Measurements from ENCODE around the gene ADD3.
"Not testable (repeated sequence)": the region's sequence is repeated elsewhere in the genome, so short reads cannot be mapped to it uniquely, and the experiment has no call there.

ADD3 gene

DNA sequence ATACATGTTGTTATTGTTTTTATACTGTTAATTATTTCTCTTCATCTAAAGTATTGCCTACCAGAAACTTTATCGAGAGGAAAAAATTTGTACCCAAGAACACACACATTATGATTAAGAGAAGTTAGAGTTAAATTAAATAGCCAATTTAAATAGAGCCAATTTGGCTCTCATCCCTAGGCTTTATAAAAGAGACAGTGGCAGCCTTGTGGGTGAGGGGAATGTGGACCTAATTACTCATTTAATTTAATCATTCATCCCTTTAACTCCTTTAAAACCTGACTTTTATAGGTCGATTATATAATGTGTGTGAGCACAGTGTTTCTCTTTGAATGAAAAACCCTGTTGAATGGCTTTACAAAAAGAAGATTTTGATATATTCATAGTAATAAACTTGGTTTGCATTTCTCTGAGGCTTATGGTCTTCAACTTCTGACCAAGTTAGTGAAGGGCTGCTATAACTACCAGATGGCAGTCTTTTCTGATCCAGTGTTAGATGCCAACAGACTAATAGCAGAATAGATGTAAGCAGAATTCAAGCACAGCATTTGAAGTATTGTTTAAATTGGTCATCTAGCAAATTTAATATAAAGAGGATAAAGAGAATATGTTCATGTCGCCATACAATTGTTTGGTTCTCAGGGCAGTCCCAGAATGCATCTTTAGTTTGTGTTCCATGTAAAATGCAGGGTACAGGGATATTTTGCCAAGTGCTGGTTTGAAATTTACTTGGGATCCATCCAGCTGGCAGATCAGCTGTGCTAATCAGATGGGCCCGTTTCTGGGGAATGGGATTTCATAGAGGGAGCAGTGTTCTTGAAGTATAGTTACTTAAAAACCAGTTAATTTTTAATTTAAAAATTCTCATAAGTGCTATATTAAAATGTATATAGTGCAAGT lies 25.3 kb downstream of the ADD3 start:
- no peak for DNase-seq (ENCODE audit: low spot score)

- no peak for DNase-seq (ENCODE audit: low spot score)
These were observed 26.0 kb downstream of the ADD3 start for GRCh38 chr10:110033701-110034235.

DNA sequence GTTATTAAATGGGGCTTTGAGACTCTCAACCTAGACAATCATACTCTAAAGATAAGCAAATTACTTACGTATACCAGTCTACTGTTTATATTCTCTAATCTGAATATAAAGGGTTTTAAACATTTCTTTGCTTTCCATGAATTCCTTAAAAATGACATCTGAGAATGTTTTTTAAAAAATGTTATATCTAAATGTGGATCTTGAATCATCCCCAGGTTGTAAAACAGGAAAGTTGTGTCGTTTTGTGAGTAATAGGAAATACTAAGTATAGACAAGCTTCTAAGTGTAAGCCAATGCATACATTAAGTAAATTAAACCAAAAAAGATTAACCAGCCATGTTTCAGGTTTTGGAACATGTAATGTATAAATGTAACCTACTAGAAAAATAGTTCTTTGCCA lies 26.8 kb downstream of the ADD3 start:
- DNase-seq (ENCODE audit: low spot score), result no peak

- DNase-seq (ENCODE audit: low spot score), result peak; percentile 46
These were observed 27.5 kb downstream of the ADD3 start for GRCh38 chr10:110035070-110035921.

GRCh38 chr10:110036640-110037039 lies 28.9 kb downstream of the ADD3 start:
- no peak for DNase-seq (ENCODE audit: low spot score)

- no peak for DNase-seq (ENCODE audit: low spot score)
These were observed 31.5 kb downstream of the ADD3 start for GRCh38 chr10:110039254-110039653.

DNA sequence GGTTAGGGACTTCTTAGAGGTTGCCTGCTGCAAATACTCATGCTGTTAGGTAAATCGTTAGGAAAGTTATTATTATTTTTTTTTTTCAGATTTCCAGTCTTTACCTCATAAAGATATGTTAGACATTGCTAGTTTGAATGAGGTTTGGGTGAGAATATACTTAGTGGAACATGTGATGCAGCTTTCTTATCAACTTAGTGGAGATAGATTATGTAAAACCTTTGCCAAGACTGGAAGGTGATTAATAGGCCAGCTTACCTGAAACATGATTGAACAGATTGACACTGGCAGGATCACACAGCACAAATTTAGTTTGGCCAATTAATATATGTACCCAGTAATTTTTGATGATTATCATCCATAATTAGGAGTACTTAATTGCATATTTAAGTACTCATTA lies 32.3 kb downstream of the ADD3 start:
- DNase-seq (ENCODE audit: low spot score), result no peak

GRCh38 chr10:110040767-110041478 lies 33.1 kb downstream of the ADD3 start:
- DNase-seq (ENCODE audit: low spot score), result no peak

DNA sequence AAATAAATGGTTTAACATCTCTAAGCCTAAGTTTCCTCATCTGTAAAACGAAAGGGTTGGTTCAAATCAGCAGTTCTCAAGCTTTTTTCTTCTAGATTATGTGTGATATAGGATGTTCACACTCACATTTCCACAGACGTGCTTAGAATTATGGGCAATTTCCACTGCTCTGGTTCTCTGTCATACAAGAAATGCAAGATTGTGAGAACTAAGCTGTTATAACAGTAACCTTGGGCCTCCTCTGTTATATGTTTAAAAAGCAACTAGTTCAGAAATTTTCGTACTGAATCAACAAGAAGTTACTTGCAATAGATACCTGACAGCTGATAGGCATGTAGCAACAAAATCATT lies 33.7 kb downstream of the ADD3 start:
- no peak for DNase-seq (ENCODE audit: low spot score)

- no peak for DNase-seq (ENCODE audit: low spot score)
These were observed 34.4 kb downstream of the ADD3 start for GRCh38 chr10:110042181-110042580.

GRCh38 chr10:110042891-110043290 lies 35.1 kb downstream of the ADD3 start:
- DNase-seq (ENCODE audit: low spot score), result no peak

DNA sequence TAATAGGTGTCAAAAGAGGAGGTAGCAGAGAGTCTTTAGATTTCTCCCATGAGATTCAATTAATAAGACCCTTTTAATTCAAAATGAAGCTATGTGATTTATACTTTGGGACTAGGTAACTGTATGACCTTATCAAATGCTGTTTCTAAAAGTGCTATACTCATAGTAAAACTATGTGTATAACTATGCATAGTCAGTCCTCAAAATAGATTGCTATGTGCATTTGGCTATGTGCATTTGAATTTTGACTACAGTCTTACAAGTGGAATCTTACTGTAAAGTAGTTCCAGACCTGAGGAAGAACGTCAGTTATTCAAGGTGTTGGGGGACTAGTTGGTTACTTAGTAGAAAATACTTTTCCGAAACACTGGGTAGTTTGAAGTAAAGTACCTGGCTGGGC lies 36.9 kb downstream of the ADD3 start:
- DNase-seq (ENCODE audit: low spot score), result no peak

DNA sequence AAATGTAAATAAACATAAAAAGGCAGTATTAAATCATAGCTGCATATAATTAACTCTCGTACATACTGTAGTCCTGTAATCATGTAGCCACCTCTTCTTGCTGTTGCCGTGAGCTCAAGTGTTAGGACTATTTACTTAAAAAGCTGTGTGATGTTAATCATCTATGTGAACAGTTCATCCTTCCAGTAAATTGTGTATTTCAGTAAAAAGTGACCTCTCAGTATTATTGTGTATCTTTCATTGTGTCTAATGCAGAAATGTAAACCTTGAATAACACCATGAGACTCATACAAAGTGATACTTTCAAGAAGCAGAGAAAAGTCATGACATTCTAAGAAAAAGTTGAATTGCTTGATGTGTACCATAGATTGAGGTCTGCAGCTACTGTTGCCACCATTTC lies 38.0 kb downstream of the ADD3 start:
- peak; percentile 31 for DNase-seq (ENCODE audit: low spot score)

DNA sequence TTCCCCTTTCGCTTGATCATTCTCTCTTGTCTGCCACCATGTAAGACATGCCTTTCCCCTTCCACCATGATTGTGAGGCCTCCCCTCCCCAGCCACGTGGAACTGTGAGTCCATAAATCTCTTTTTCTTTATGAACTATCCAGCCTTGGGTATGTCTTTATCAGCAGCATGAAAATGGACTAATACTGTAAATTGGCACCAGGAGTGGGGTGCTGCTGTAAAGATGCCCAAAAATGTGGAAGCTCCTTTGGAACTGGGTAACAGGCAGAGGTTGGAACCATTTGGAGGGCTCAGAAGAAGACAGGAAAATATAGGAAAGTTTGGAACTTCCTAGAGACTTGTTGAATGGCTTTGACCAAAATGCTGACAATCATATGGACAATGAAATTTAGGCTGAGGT lies 40.4 kb downstream of the ADD3 start:
- not testable (repeated sequence) for DNase-seq (ENCODE audit: low spot score)

GRCh38 chr10:110048781-110049180 lies 41.0 kb downstream of the ADD3 start:
- DNase-seq (ENCODE audit: low spot score), result no peak

DNA sequence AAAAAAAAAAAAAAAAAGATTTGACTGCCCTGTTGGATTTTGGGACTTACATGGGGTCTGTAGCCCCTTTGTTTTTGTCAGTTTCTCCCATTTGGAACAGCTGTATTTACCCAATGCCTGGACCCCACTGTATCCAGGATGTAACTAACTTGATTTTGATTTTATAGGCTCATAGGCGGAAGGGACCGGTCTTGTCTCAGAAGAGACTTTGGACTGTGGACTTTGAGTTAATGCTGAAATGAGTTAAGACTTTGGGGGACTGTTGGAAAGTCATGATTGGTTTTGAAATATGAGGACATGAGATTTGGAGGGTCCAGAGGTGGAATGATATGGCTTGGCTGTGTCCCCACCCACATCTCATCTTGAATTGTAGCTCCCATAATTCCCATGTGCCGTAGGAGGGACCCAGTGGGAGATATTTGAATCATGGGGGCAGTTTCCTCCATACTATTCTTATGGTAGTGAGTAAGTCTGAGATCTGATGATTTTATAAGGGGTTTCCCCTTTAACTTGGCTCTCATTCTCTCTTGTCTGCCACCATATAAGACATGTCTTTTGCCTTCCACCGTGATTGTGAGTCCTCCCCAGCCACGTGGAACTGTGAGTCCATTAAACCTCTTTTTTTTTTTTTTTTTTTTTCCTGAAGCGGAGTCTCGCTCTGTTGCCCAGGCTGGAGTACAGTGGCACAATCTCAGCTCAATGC lies 42.3 kb downstream of the ADD3 start:
- not testable (repeated sequence) for DNase-seq (ENCODE audit: low spot score)

DNA sequence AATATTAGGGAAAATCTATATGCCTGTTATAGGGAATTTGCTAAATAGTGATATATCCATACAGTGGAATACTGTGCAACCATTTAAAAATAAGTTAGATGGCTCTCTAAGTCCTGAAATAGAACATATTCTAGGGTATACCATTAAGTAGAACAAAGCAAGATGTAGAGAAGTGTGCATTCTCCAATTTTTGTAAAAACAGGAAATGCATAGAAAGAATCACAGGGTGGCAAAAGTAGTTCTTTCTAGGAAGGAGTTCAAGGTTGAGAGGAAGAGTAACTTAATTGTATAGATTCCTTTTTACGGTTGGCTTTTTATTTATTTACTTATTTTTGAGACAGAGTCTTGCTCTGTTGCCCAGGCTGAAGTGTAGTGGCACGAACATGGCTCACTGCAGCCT lies 43.7 kb downstream of the ADD3 start:
- no peak for DNase-seq (ENCODE audit: low spot score)

GRCh38 chr10:110052916-110053315 lies 45.1 kb downstream of the ADD3 start:
- no peak for DNase-seq (ENCODE audit: low spot score)

GRCh38 chr10:110056822-110057221 lies 49.0 kb downstream of the ADD3 start:
- DNase-seq (ENCODE audit: low spot score), result no peak

- no peak for DNase-seq (ENCODE audit: low spot score)
These were observed 49.7 kb downstream of the ADD3 start for GRCh38 chr10:110057456-110057855.

GRCh38 chr10:110058212-110058611 lies 50.4 kb downstream of the ADD3 start:
- DNase-seq (ENCODE audit: low spot score), result no peak

DNA sequence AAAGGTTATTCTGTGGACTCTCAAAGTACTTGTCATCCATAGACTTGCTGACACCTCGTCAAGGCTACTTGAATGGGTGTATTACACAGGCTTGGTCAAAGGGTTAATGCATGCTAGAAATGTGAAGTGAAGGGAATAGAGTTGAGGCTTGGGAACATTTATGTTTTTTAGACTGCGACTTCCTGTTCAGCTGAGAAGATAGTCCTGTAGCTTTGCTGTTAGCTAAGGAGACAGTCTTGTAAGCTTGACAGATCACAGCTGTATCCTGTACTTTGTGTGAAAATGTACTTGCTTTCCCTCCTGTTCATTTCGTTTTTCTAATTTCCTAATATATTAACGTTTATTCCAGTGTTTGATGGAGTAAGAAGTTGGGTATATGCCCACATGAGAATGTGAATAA lies 52.1 kb downstream of the ADD3 start:
- DNase-seq (ENCODE audit: low spot score), result no peak
